Effector memory CD4-positive, alpha-beta T cell (primary cell): ENCODE results near the gene ITPKA.

Source experiments
- DNase-seq, 3 donors: peaks; one replicate each; pipeline ENCODE4 v3.0.0-alpha.2; 2020
- H3K27ac ChIP-seq: 2 replicates; pipeline ENCODE4 v1.7.0; 2013; ENCODE audit warnings: mild to moderate bottlenecking, low read length, moderate library complexity; ENCODE audit not compliant: insufficient read depth, poor library complexity, severe bottlenecking
- H3K27me3 ChIP-seq: replicated peaks from 2 replicates; pipeline ENCODE4 v1.7.0; 2013; ENCODE audit warnings: mild to moderate bottlenecking, low read length; ENCODE audit not compliant: insufficient read depth, control insufficient read depth, poor library complexity, severe bottlenecking
- H3K36me3 ChIP-seq: 2 replicates; pipeline ENCODE4 v1.7.0; 2013; ENCODE audit warnings: mild to moderate bottlenecking, low read length, moderate library complexity; ENCODE audit not compliant: control insufficient read depth, insufficient read depth
- H3K4me1 ChIP-seq: 2 replicates; pipeline ENCODE4 v1.7.0; 2013; ENCODE audit warnings: low read length, mild to moderate bottlenecking; ENCODE audit not compliant: control insufficient read depth, insufficient read depth, poor library complexity, severe bottlenecking
- H3K4me3 ChIP-seq: 2 replicates; pipeline ENCODE4 v1.7.0; 2013; ENCODE audit warnings: low read length, low read depth, mild to moderate bottlenecking; ENCODE audit not compliant: insufficient read depth, poor library complexity, severe bottlenecking
- H3K9me3 ChIP-seq: 2 replicates; pipeline ENCODE4 v1.7.0; 2013; ENCODE audit warnings: mild to moderate bottlenecking, low read length, moderate library complexity; ENCODE audit not compliant: control insufficient read depth

Gene ITPKA

DNA sequence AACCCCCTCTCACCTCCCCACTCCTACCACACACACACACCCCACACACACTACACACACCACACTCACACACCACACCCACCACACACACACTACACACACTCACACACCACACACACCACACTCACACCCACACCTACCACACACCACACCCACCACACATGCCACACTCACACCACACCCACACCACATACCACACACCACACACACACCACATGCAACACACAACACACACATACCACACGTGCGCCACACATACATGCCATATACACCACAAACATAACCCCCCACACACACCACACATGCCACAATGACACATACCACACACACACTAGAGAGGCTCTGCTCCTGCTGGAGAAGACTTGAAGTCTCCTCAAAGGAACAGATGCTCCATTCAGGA is 5.9 kb upstream of the ITPKA start:
- Histone ChIP-seq H3K9me3 (no peaks in the 10 kb centered on the region), H3K27me3 (no peaks in the 10 kb centered on the region), H3K27ac (no peak overlapping the region), H3K4me1 (peaks cover 8% of the 10 kb centered on the region), H3K4me3 (no peak overlapping the region), H3K36me3 (no peaks in the 10 kb centered on the region)
- DNase-seq: no peak

DNA sequence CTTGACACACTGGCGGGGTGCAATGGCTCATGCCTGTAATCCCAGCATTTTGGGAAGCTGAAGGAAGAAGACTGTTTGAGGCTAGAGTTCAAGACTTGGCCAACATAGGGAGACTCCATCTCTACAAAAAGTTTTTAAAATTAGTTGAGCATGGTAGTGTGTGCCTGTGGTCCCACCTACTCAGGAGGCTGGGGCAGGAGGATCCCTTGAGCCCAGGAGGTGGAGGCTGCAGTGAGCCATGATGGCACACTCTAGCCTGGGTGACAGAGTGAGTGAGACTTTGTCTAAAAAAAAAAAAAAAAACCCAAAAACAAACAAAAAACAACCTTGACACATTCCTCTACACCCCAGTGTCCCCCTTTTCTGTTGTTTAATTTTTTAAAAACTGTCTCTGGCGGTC is 4.0 kb upstream of the ITPKA start:
- Histone ChIP-seq H3K9me3 (no peaks in the 10 kb centered on the region), H3K36me3 (no peaks in the 10 kb centered on the region), H3K4me1 (peaks cover 18% of the 10 kb centered on the region), H3K27ac (no peak overlapping the region), H3K4me3 (no peak overlapping the region), H3K27me3 (peaks cover 5% of the 10 kb centered on the region)
- DNase-seq: no peak

DNA sequence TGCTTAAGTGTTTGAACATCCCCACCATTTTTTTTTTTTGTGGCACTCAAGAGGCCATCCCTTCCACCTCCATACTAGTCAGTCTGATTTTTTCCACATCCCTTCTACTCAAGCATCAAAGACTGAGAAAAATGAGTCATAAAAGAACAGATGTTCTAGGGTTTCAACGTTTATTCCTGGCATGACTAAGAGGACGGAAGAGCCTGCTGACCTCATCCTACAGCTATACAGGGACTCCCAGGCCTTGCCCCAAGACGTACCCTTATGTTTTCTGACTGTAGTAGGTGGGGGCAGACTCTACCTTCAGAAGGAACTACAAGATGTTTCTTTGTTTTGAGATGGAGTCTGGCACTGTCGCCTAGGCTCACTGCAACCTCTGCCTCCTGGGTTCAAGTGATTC is 3.3 kb upstream of the ITPKA start:
- H3K9me3 ChIP-seq: no peaks in the 10 kb centered on the region
- no peaks in the 10 kb centered on the region for H3K36me3 ChIP-seq
- H3K4me3 ChIP-seq: no peak overlapping the region
- no peak overlapping the region for H3K27ac ChIP-seq
- H3K4me1 ChIP-seq: peaks cover 25% of the 10 kb centered on the region
- H3K27me3 ChIP-seq: peaks cover 12% of the 10 kb centered on the region
- DNase-seq: no peak

DNA sequence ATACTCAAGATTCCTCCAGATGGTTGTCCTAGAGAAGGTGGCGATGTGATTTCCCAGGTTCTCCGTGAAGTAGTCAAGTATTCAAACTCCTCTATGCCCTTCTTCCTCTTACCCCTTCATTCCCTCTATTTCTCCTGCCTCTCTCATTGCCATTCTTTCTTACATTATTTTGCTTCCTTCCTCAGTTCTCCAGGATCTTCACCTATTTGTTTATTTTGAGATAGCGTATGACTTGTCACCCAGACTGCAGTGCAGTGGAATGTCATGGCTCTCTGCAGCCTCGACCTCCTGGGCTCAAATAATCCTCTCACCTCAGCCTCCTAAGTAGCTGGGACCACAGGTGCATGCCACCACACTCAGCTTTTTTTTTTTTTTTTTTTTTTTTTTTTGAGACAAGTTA is 1.8 kb upstream of the ITPKA start:
- Histone ChIP-seq H3K9me3 (no peaks in the 10 kb centered on the region), H3K36me3 (no peaks in the 10 kb centered on the region), H3K4me3 (no peak overlapping the region), H3K4me1 (peaks cover 33% of the 10 kb centered on the region), H3K27ac (no peak overlapping the region), H3K27me3 (peaks cover 25% of the 10 kb centered on the region)
- DNase-seq: no peak

DNA sequence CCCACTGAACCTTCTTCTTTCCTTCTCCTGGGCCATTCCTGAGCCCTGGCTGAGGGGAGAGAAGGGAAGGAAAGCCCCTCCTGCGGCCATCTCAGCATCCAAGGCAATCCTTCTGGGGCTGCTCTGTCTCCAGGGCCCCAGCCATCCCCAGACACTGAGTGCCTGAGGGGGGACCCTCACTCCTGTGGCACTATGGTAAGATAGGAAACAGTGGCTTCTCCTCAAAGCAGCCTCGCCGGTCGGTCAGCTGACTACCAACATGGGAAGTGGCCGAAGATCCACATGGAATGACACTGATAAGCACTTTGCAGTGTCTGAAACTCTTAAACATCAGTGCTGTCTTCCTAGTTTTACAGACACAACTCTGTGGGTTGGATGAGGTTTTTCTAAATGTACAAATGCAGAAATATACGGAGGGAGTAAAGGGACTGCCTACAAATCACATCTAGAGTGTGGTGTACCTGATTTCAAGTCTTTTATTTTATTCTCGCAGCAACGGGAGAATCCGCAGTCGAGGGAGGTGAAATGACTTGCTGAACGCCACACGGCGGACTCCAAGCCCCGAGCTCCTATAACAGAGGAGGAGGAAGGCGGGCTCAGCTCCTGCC is 973 bp upstream of the ITPKA start:
- peaks cover 33% of the 10 kb centered on the region for H3K4me1 ChIP-seq
- H3K27me3 ChIP-seq: peaks cover 25% of the 10 kb centered on the region
- no peak overlapping the region for H3K27ac ChIP-seq
- no peaks in the 10 kb centered on the region for H3K36me3 ChIP-seq
- H3K9me3 ChIP-seq: no peaks in the 10 kb centered on the region
- H3K4me3 ChIP-seq: peak overlapping the region; percentile 59
- no peak for DNase-seq

DNA sequence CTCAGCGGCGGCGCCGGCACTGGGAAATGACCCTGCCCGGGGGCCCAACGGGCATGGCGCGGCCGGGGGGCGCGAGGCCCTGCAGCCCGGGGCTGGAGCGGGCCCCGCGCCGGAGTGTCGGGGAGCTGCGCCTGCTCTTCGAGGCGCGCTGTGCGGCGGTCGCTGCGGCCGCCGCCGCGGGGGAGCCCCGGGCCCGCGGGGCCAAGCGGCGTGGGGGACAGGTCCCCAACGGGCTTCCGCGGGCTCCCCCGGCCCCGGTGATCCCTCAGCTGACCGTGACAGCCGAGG is 172 bp downstream of the ITPKA start:
- no peak for DNase-seq
- H3K4me1 ChIP-seq: peaks cover 33% of the 10 kb centered on the region
- no peak overlapping the region for H3K27ac ChIP-seq
- no peaks in the 10 kb centered on the region for H3K36me3 ChIP-seq
- peak overlapping the region; percentile 57 for H3K4me3 ChIP-seq
- H3K9me3 ChIP-seq: no peaks in the 10 kb centered on the region
- H3K27me3 ChIP-seq: peaks cover 27% of the 10 kb centered on the region

DNA sequence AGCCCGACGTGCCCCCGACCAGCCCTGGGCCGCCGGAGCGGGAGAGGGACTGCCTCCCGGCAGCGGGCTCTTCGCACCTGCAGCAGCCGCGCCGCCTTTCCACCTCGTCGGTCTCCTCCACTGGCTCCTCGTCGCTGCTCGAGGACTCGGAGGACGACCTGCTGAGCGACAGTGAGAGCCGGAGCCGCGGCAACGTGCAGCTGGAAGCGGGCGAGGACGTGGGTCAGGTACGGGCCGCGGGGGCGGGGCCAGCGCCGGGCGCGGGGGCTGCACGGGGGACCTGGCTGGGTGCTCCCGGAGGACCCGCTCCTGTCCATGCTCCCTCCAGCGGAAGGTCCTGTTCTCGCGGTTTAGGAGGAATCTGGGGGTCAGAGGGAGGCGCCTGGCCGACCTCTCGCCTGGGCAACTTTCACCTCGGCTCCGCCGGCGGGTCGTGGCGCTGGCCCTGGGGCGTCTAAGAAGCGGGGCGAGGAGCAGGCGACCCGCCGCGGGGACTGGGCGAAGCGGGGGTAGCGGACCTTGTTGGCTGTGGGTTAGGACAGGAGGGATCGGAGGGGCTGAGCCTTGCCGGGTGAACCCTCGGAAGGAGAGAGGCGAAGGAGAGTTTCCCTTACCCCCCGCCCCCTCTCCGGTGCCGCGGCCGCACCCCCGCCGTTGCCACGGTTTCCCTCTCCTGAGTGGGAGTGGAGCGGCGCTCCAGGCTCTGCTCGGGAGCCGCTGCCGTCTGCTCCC is 682 bp downstream of the ITPKA start:
- Histone ChIP-seq H3K9me3 (no peaks in the 10 kb centered on the region), H3K27me3 (peaks cover 27% of the 10 kb centered on the region), H3K36me3 (no peaks in the 10 kb centered on the region), H3K4me3 (peak overlapping the region; percentile 57), H3K4me1 (peaks cover 33% of the 10 kb centered on the region), H3K27ac (no peak overlapping the region)
- DNase-seq: no peak

DNA sequence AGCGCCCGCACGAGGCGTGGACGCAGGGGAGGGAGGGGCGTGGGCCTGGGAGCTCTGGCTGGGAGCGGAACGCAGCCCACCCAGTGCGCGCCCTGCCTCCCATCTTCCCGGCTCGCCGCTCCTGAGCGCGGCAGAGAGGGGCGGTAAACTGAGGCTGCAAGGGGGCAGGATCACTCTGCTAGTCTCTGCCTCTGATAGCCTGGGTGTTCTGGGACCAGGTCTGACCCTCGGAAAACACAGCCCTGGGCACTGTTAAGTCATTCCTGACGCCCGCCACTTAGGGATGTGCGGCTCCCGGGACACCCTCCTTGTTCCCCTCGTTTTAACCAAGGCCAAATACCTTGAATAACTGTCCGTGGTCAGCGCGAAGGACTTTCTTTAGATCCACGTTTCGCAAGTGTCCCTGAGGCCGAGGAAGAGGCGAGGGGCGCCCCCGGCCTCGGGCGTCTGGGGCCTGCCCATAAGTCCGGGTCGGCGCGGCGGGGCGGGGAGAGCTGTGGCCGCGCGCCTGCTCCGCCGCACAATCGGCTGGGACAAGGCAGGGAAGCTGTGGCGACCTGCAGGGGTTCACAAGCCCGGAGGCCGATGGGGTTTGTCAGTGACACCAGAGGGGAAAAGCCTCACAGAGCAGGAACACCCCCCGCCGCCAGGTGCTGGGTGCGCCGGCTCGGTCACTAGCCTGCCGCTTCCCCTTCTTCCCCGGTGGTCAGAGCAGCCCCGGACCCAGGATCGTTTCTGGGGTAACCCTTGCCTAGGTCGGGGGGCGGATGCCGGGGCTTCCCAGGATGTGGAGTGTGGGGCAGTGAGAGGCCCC is 1.5 kb downstream of the ITPKA start:
- Histone ChIP-seq H3K4me1 (peaks cover 33% of the 10 kb centered on the region), H3K27me3 (peaks cover 27% of the 10 kb centered on the region), H3K9me3 (no peaks in the 10 kb centered on the region), H3K4me3 (peak overlapping the region; percentile 57), H3K27ac (no peak overlapping the region), H3K36me3 (no peaks in the 10 kb centered on the region)
- DNase-seq: no peak

DNA sequence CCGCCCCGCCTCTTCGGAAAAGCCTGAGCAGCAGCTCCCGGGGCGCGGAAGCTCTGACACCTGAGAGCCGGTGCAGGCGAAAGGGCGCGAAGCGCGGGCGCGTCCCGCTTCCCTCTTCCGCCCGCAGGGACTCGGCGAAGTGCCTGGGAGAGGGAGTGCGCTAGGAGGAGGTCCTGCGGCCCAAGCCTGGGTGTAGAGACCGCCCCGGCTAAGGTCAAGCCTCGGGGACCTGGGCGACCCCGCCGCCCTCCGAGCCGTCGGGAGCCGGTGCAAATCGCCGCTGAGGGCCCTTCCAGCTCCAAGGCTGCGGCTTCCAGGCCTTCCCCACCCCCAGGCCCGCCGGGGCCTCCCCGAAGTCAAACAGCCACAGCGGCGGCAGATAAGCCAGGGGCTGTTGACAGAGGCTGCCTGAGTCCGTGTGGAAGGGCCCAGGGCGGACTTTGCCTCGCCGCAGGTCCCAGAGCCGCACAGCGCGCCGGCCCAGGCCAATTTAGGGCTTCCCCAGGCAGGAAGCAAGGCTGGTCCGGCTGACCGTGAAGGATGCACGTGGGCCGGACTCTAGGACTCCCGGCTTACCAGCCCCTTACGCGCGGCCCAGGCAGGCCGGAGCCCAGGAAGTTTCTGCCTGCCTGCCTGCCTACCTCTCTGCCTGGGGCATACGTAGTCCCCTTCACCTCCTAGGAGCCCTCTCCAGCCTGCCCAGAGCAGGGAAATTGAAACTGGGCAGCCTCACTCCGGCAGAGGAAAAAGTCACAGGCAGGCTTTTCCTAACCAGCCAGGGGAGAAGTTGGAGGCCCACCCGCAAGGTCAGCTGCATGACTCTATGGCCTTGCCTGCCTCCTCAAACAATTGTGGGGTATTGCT is 2.3 kb downstream of the ITPKA start:
- Histone ChIP-seq H3K4me3 (peak overlapping the region; percentile 57), H3K4me1 (peaks cover 34% of the 10 kb centered on the region), H3K9me3 (no peaks in the 10 kb centered on the region), H3K36me3 (no peaks in the 10 kb centered on the region), H3K27me3 (peaks cover 31% of the 10 kb centered on the region), H3K27ac (no peak overlapping the region)
- DNase-seq: no peak
